A673 (cell line): ENCODE measurements around the gene LPP. TPM values are rescaled to one million over a fixed set of nuclear protein-coding genes. Genes with fewer than 3 reads are reported as not detected.

ENCODE experiments used
- BruUV-seq: library from RNA; stranded (reverse); fragments of 400-500 nt; replicated peaks from 2 replicates; lab custom pipeline; 2021; lab: Mats Ljungman, UMichigan
- CTCF ChIA-PET: fragments of 300-600 bp; sonication (Branson Sonifier 250); formaldehyde crosslinking; loops from one replicate; lab custom pipeline; 2022; ENCODE audit warnings: antibody characterized with exemption; lab: Charles Lee
- POLR2A ChIA-PET: fragments of 300-600 bp; sonication (Branson Sonifier 250); formaldehyde crosslinking; loops from one replicate; lab custom pipeline; 2022; ENCODE audit warnings: antibody characterized with exemption; ENCODE audit not compliant: low non-redundant PET; lab: Charles Lee
- DNase-seq: peaks from one replicate; pipeline ENCODE4 v3.0.0-alpha.2; 2015; ENCODE audit warnings: low spot score
- H3K27ac ChIP-seq: fragments of 200-600 bp; sonication (generic); 2 replicates; pipeline ENCODE4 v1.5.1; 2016; ENCODE audit warnings: mixed run types, low read depth, mild to moderate bottlenecking, mixed read lengths, antibody characterized with exemption, low read length; ENCODE audit not compliant: poor library complexity, severe bottlenecking
- H3K27me3 ChIP-seq: fragments of 200-600 bp; sonication (generic); replicated peaks from 2 replicates; pipeline ENCODE4 v1.6.1; 2017; ENCODE audit warnings: mixed run types, low read depth, mild to moderate bottlenecking, mixed read lengths, antibody characterized with exemption, low read length; ENCODE audit not compliant: insufficient read depth, poor library complexity
- H3K36me3 ChIP-seq: fragments of 200-600 bp; sonication (generic); 2 replicates; pipeline ENCODE4 v1.6.1; 2016; ENCODE audit warnings: mixed run types, mild to moderate bottlenecking, mixed read lengths, antibody characterized with exemption, low read length; ENCODE audit not compliant: insufficient read depth, poor library complexity, severe bottlenecking
- H3K4me1 ChIP-seq: fragments of 200-600 bp; sonication (generic); 2 replicates; pipeline ENCODE4 v1.6.1; 2017; ENCODE audit warnings: mixed run types, mild to moderate bottlenecking, mixed read lengths, antibody characterized with exemption, low read length; ENCODE audit not compliant: insufficient read depth, poor library complexity, severe bottlenecking
- H3K4me3 ChIP-seq: fragments of 200-600 bp; sonication (generic); 2 replicates; pipeline ENCODE4 v1.5.1; 2016; ENCODE audit warnings: low read depth, mixed run types, mild to moderate bottlenecking, mixed read lengths, low read length; ENCODE audit not compliant: poor library complexity, severe bottlenecking
- H3K9me3 ChIP-seq: fragments of 200-600 bp; sonication (generic); 2 replicates; pipeline ENCODE4 v1.6.1; 2016; ENCODE audit warnings: mixed run types, low read depth, mild to moderate bottlenecking, mixed read lengths, antibody characterized with exemption, low read length; ENCODE audit not compliant: poor library complexity, severe bottlenecking
- EZH2 ChIP-seq: fragments of 200-600 bp; sonication (generic); IDR thresholded peaks from 2 replicates; pipeline ENCODE4 v1.6.1; 2017; ENCODE audit warnings: borderline replicate concordance, low read depth, mild to moderate bottlenecking, mixed read lengths, antibody characterized with exemption, low read length; ENCODE audit not compliant: poor library complexity, severe bottlenecking
- intact Hi-C: fragments of 100-400 bp; cut with micrococcal nuclease; formaldehyde crosslinking; loops from one replicate; pipeline ENCODE4 v1.10.0; 2022; ENCODE audit not compliant: unreplicated experiment
- total RNA-seq: library from RNA; stranded (reverse); gene quantifications from 2 replicates; pipeline ENCODE4 v1.2.3, GENCODE V29; 2021
- TF ChIP-seq, protein P1 (sequence below): fragments of 300-800, 200-600 bp; sonication (generic); conservative IDR thresholded peaks from 2 replicates; pipeline ENCODE4 v1.5.1; 2017; ENCODE audit warnings: low read depth, mild to moderate bottlenecking, antibody characterized with exemption, low read length, moderate library complexity, mixed read lengths

The LPP gene
- total RNA-seq, 1 experiment from 2014 or later: 39.7 TPM

DNA sequence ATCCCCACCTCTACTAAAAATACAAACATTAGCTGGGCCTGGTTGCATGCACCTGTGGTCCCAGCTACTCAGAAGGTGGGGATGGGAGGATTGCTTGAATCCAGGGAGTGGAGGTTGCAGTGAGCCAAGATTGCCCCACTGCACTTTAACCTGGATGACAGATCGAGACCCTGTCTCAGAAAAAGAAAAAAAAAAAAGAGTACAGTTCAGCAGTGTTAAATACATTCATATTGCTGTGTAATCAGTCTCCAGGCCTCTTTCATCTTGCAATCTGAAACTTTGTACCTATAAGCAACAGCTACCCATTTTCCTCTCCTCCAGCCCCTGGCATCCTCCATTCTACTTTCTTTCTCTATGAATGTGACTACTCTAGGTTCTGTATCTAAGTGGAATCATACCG, 61.2 kb downstream of the LPP start:
- no peak overlapping the region for H3K27ac ChIP-seq
- ChIA-PET POLR2A (no interaction called here), CTCF (no interaction called here)
- no peaks in the 10 kb centered on the region for H3K36me3 ChIP-seq
- TF ChIP-seq, protein P1, sequence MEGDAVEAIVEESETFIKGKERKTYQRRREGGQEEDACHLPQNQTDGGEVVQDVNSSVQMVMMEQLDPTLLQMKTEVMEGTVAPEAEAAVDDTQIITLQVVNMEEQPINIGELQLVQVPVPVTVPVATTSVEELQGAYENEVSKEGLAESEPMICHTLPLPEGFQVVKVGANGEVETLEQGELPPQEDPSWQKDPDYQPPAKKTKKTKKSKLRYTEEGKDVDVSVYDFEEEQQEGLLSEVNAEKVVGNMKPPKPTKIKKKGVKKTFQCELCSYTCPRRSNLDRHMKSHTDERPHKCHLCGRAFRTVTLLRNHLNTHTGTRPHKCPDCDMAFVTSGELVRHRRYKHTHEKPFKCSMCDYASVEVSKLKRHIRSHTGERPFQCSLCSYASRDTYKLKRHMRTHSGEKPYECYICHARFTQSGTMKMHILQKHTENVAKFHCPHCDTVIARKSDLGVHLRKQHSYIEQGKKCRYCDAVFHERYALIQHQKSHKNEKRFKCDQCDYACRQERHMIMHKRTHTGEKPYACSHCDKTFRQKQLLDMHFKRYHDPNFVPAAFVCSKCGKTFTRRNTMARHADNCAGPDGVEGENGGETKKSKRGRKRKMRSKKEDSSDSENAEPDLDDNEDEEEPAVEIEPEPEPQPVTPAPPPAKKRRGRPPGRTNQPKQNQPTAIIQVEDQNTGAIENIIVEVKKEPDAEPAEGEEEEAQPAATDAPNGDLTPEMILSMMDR: no peak
- TF ChIP-seq EZH2: no peak
- intact Hi-C loops: no loop called here
- no peaks in the 10 kb centered on the region for H3K4me1 ChIP-seq
- no peaks in the 10 kb centered on the region for H3K9me3 ChIP-seq
- no TSS peak for BruUV-seq
- no peak for DNase-seq
- H3K27me3 ChIP-seq: no peaks in the 10 kb centered on the region
- no peak overlapping the region for H3K4me3 ChIP-seq

DNA sequence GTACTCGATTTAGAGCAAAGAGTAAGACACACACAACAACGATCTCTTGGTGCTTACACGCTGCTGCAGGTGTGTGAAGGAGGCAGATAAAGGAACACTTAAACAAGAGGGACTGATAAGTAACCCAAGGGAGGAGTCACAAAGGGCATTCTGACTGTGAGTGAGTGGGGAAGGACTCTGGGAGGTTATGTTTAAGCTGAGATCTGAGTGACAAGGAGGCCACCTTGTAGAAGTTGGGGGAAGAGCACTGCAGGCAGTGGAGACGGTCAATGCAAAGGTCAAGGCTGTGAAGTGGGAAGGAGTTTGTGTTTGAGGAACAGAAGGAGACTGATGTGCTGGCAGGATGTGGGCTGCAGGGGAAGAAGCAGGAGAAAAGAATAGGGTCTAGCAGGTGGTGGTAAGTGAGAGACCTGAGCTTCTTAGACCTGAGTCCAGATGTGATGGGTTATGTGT, 63.1 kb downstream of the LPP start:
- no peaks in the 10 kb centered on the region for H3K36me3 ChIP-seq
- no peaks in the 10 kb centered on the region for H3K4me1 ChIP-seq
- H3K4me3 ChIP-seq: no peak overlapping the region
- CTCF ChIA-PET: no interaction called here
- H3K9me3 ChIP-seq: no peaks in the 10 kb centered on the region
- H3K27ac ChIP-seq: no peak overlapping the region
- no TSS peak for BruUV-seq
- TF ChIP-seq EZH2: no peak
- TF ChIP-seq, protein P1: no peak
- DNase-seq: no peak
- POLR2A ChIA-PET: no interaction called here
- no peaks in the 10 kb centered on the region for H3K27me3 ChIP-seq
- intact Hi-C loops: no loop called here

DNA sequence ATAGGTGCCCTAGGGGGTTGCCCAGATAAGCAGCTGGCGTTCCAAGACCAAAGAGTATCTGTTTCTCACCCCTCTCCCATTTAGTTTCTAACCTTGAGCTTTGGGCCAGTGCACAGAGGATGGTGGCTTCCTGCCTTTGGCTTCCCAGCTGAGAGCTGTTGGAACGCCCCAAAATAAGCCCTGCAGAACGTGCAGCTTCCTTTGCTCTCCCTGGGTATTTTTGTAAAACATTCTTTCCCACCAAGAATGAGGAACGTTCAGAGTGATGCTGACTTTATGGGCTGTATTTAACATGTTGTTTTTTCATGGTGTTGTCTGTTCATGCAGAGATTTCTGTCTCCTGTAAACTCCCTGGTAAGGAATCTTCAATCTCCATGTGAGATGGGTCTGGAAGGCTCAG, 63.8 kb downstream of the LPP start:
- POLR2A ChIA-PET: no interaction called here

More for the DNA sequence above, 63.8 kb downstream of the LPP start:
- H3K27ac ChIP-seq: no peak overlapping the region
- BruUV-seq: no TSS peak
- H3K4me1 ChIP-seq: peaks cover 6% of the 10 kb centered on the region
- no peak overlapping the region for H3K4me3 ChIP-seq
- TF ChIP-seq, protein P1: no peak
- no peak for TF ChIP-seq EZH2
- no peaks in the 10 kb centered on the region for H3K36me3 ChIP-seq
- CTCF ChIA-PET: no interaction called here
- intact Hi-C loops: no loop called here
- H3K27me3 ChIP-seq: no peaks in the 10 kb centered on the region
- no peaks in the 10 kb centered on the region for H3K9me3 ChIP-seq
- no peak for DNase-seq
